ENCODE data around the gene TAF12. TPM values are rescaled to one million over a fixed set of nuclear protein-coding genes. Genes with fewer than 3 reads are reported as not detected.

Gene TAF12
- polyA plus RNA-seq, 1 donor from 2014 or later = 59.3 TPM

DNA sequence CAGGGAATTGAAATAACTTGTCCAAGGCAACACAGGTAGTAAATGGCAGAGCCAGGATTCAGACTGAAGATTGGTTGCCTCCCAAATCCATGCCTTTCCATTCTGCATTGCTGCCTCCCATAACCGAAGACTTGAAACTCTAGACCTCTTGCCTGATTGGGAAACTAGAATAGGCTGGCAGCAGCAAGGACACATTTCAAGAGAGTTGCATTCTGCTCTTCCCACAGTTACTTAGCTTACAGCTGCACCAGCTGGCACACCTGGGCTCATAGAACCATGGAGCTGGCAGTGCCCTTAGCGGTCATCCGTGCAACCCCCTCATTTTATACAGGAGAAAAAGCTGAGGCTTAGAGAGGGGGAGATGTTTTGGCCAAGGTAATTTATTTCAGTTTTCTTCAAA lies 82.0 kb downstream of the TAF12 start:
- Histone ChIP-seq H3K79me2 (replicated peaks; ENCODE audit: insufficient read depth, low read length) (no peaks in the 10 kb centered on the region), H3K36me3 (ENCODE audit: insufficient read depth, low read length) (peaks cover 7% of the 10 kb centered on the region), H3F3A (ENCODE audit: insufficient read depth, low read length, poor library complexity, severe bottlenecking) (no peaks in the 10 kb centered on the region), H3K4me3 (ENCODE audit: low read length) (no peak overlapping the region), H3K27me3 (ENCODE audit: insufficient read depth, low read depth, low read length) (no peaks in the 10 kb centered on the region), H3K27ac (ENCODE audit: low read length) (no peak overlapping the region), H3K9me2 (ENCODE audit: insufficient read depth, low read length) (no peaks in the 10 kb centered on the region), H2AFZ (ENCODE audit: low read depth, low read length) (no peak overlapping the region), H3K9ac (ENCODE audit: low read length) (no peak overlapping the region), H4K20me1 (ENCODE audit: insufficient read depth) (no peaks in the 10 kb centered on the region), H3K9me3 (ENCODE audit: low read length) (no peaks in the 10 kb centered on the region), H3K4me2 (ENCODE audit: low read length) (no peak overlapping the region)
- no peak for TF ChIP-seq EZH2 (IDR thresholded peaks at IDR 0.05; ENCODE audit: borderline replicate concordance, insufficient read depth, low read length, poor library complexity, severe bottlenecking)
- TF ChIP-seq MXI1 (conservative IDR thresholded peaks at IDR 0.05; ENCODE audit: poor library complexity, severe bottlenecking) = no peak
- no peak for TF ChIP-seq POLR2AphosphoS5 (IDR thresholded peaks at IDR 0.05)
- TF ChIP-seq, protein P1, sequence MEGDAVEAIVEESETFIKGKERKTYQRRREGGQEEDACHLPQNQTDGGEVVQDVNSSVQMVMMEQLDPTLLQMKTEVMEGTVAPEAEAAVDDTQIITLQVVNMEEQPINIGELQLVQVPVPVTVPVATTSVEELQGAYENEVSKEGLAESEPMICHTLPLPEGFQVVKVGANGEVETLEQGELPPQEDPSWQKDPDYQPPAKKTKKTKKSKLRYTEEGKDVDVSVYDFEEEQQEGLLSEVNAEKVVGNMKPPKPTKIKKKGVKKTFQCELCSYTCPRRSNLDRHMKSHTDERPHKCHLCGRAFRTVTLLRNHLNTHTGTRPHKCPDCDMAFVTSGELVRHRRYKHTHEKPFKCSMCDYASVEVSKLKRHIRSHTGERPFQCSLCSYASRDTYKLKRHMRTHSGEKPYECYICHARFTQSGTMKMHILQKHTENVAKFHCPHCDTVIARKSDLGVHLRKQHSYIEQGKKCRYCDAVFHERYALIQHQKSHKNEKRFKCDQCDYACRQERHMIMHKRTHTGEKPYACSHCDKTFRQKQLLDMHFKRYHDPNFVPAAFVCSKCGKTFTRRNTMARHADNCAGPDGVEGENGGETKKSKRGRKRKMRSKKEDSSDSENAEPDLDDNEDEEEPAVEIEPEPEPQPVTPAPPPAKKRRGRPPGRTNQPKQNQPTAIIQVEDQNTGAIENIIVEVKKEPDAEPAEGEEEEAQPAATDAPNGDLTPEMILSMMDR (IDR thresholded peaks at IDR 0.05; ENCODE audit: poor library complexity, severe bottlenecking) = no peak
- no peak for TF ChIP-seq EP300 (conservative IDR thresholded peaks at IDR 0.05; ENCODE audit: poor library complexity, severe bottlenecking)
- no peak for TF ChIP-seq RAD21 (conservative IDR thresholded peaks at IDR 0.05)
- TF ChIP-seq, protein P2, sequence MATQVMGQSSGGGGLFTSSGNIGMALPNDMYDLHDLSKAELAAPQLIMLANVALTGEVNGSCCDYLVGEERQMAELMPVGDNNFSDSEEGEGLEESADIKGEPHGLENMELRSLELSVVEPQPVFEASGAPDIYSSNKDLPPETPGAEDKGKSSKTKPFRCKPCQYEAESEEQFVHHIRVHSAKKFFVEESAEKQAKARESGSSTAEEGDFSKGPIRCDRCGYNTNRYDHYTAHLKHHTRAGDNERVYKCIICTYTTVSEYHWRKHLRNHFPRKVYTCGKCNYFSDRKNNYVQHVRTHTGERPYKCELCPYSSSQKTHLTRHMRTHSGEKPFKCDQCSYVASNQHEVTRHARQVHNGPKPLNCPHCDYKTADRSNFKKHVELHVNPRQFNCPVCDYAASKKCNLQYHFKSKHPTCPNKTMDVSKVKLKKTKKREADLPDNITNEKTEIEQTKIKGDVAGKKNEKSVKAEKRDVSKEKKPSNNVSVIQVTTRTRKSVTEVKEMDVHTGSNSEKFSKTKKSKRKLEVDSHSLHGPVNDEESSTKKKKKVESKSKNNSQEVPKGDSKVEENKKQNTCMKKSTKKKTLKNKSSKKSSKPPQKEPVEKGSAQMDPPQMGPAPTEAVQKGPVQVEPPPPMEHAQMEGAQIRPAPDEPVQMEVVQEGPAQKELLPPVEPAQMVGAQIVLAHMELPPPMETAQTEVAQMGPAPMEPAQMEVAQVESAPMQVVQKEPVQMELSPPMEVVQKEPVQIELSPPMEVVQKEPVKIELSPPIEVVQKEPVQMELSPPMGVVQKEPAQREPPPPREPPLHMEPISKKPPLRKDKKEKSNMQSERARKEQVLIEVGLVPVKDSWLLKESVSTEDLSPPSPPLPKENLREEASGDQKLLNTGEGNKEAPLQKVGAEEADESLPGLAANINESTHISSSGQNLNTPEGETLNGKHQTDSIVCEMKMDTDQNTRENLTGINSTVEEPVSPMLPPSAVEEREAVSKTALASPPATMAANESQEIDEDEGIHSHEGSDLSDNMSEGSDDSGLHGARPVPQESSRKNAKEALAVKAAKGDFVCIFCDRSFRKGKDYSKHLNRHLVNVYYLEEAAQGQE (IDR thresholded peaks at IDR 0.05; ENCODE audit: borderline replicate concordance) = no peak
- no peak for TF ChIP-seq TAF1 (IDR thresholded peaks at IDR 0.05; ENCODE audit: low read depth)
- no peak for TF ChIP-seq SMC3 (conservative IDR thresholded peaks at IDR 0.05; ENCODE audit: poor library complexity)

Small RNAs within 50 kb of the gene (small RNA-seq; reads per million reads assigned to genes)
- gene RF00422 = 0 reads per million in 3 experiments
- 0 reads per million in 3 experiments for gene RNU11
- gene SNORA16A = 0 reads per million in 3 experiments
- gene SNORA44 = 0 reads per million in 3 experiments
- 0 reads per million in 3 experiments for gene SNORA61
- 175 to 245 (median 209) reads per million in 3 experiments for gene SNORD99

Other genes starting within 250 kb of the TAF12 start
- gene RCC1, start 137.0 kb downstream of the TAF12 start, polyA plus RNA-seq = 13.1 and 15.3 TPM in 2 replicates
- 80.8 and 91.6 TPM in 2 replicates for gene TRNAU1AP, start 90.0 kb downstream of the TAF12 start, polyA plus RNA-seq
- gene RAB42, start 50.8 kb downstream of the TAF12 start, polyA plus RNA-seq = not detected in 2 replicates
- not detected in 2 replicates for gene RNU11, start 5.5 kb upstream of the TAF12 start, polyA plus RNA-seq
- 4.9 and 5.8 TPM in 2 replicates for gene GMEB1, start 25.7 kb upstream of the TAF12 start, polyA plus RNA-seq
- gene YTHDF2, start 93.9 kb upstream of the TAF12 start, polyA plus RNA-seq = 78.4 and 90.2 TPM in 2 replicates
- gene OPRD1, start 169.1 kb upstream of the TAF12 start, polyA plus RNA-seq = 0.09 TPM in 1 of 2 replicates, not detected in the other

All from neural cell (in vitro differentiated cells).